HCT116 (cell line): ENCODE measurements around the gene SIN3B. TPM values are rescaled to one million over a fixed set of nuclear protein-coding genes. Genes with fewer than 3 reads are reported as not detected.

Experiments
- ATAC-seq: fragments of 200-7000 bp; cut with Tn5 transposase; 2 replicates; pipeline ENCODE4 v1.9.1; 2020; ENCODE audit warnings: mild to moderate bottlenecking, moderate library complexity
- BruUV-seq: library from RNA; stranded (reverse); fragments of 400-500 nt; replicated peaks from 2 replicates; lab custom pipeline; 2021; lab: Mats Ljungman, UMichigan
- CTCF ChIA-PET: fragments of 300-600 bp; sonication (Branson Sonifier 250); formaldehyde crosslinking; loops from one replicate; lab custom pipeline; 2021; ENCODE audit warnings: antibody characterized with exemption; lab: Charles Lee
- POLR2A ChIA-PET: fragments of 300-600, 350-600 bp; sonication (Branson Sonifier 250); formaldehyde crosslinking; loops from one replicate; lab custom pipeline; 2021; ENCODE audit warnings: antibody characterized with exemption; lab: Charles Lee
- RAD21 ChIA-PET, 2 experiments: fragments of 300-600 bp; sonication (Branson Sonifier 250); formaldehyde crosslinking; loops; one replicate each; lab custom pipeline; 2023; ENCODE audit warnings: low total read pairs in 2 of 2; ENCODE audit not compliant: uncharacterized antibody in 2 of 2, unreplicated experiment in 2 of 2, low non-redundant PET in 1 of 2; lab: Charles Lee
- DNase-seq: peaks from one replicate; pipeline ENCODE4 v3.0.0-alpha.2; 2010; ENCODE audit warnings: low read depth, low spot score
- H2AFZ ChIP-seq: fragments of 200-600 bp; shearing (Covaris generic), sonication (generic); 2 replicates; pipeline ENCODE4 v1.6.1; 2017; ENCODE audit warnings: low read depth, mixed run types, mixed read lengths, antibody characterized with exemption, low read length; ENCODE audit not compliant: poor library complexity, severe bottlenecking
- H3K27ac ChIP-seq: 2 replicates; pipeline ENCODE4 v1.5.1; 2012; ENCODE audit warnings: low read depth, low read length
- H3K27me3 ChIP-seq: fragments of 200-600 bp; sonication (generic); 2 replicates; pipeline ENCODE4 v1.6.1; 2016; ENCODE audit warnings: mixed run types, low read length, mixed read lengths; ENCODE audit not compliant: insufficient read depth
- H3K36me3 ChIP-seq, 2 experiments: fragments of 200-500 bp in 1 of 2; fragments of 200-600 bp in 1 of 2; sonication (Bioruptor generic) in 1 of 2; sonication (generic) in 1 of 2; 2 replicates each; pipeline versions ENCODE4 v1.5.1 to v1.6.1; 2014 to 2016; ENCODE audit warnings: low read length in 2 of 2, inconsistent platforms in 1 of 2, mixed read lengths in 1 of 2, mixed run types in 1 of 2; ENCODE audit not compliant: insufficient read depth in 2 of 2, control insufficient read depth in 1 of 2
- H3K4me1 ChIP-seq, 2 experiments: fragments of 200-600 bp in 1 of 2; sonication (generic) in 1 of 2; 2 replicates each; pipeline versions ENCODE4 v1.5.1 to v1.6.1; 2012 to 2017; ENCODE audit warnings: low read length in 2 of 2, inconsistent platforms in 1 of 2, mild to moderate bottlenecking in 1 of 2, mixed read lengths in 1 of 2, mixed run types in 1 of 2, moderate library complexity in 1 of 2; ENCODE audit not compliant: insufficient read depth in 2 of 2, control insufficient read depth in 1 of 2
- H3K4me2 ChIP-seq: fragments of 200-600 bp; sonication (generic); 2 replicates; pipeline ENCODE4 v1.6.1; 2017; ENCODE audit warnings: mixed run types, low read length, mixed read lengths
- H3K4me3 ChIP-seq, 2 experiments: fragments of 200-600 bp in 1 of 2; sonication (generic) in 1 of 2; replicated peaks in 1 of 2; 2 replicates each; pipeline ENCODE4 v1.5.1; 2011 to 2016; ENCODE audit warnings: low read length in 2 of 2, control low read depth in 1 of 2, low read depth in 1 of 2, mild to moderate bottlenecking in 1 of 2, mixed read lengths in 1 of 2, mixed run types in 1 of 2
- H3K79me2 ChIP-seq: fragments of 200-600 bp; sonication (generic); 2 replicates; pipeline ENCODE4 v1.6.1; 2017; ENCODE audit warnings: mild to moderate bottlenecking, mixed run types, low read length, moderate library complexity, mixed read lengths; ENCODE audit not compliant: insufficient read depth
- H3K9ac ChIP-seq: fragments of 200-600 bp; sonication (generic); 2 replicates; pipeline ENCODE4 v1.6.1; 2016; ENCODE audit warnings: low read length, mixed read lengths
- H3K9me2 ChIP-seq: fragments of 200-600 bp; sonication (generic), shearing (Covaris generic); 2 replicates; pipeline ENCODE4 v1.6.1; 2017; ENCODE audit warnings: mixed run types, mild to moderate bottlenecking, moderate library complexity; ENCODE audit not compliant: insufficient read depth
- H3K9me3 ChIP-seq, 2 experiments: fragments of 200-500 bp in 1 of 2; fragments of 200-600 bp in 1 of 2; sonication (Bioruptor generic) in 1 of 2; sonication (generic) in 1 of 2; 2 replicates each; pipeline ENCODE4 v1.6.1; 2014 to 2017; ENCODE audit warnings: low read length in 2 of 2, mixed read lengths in 2 of 2, inconsistent platforms in 1 of 2, low read depth in 1 of 2, mild to moderate bottlenecking in 1 of 2, mixed run types in 1 of 2, moderate library complexity in 1 of 2; ENCODE audit not compliant: control insufficient read depth in 1 of 2, insufficient read depth in 1 of 2
- H4K20me1 ChIP-seq: fragments of 200-600 bp; sonication (generic), shearing (Covaris generic); 2 replicates; pipeline ENCODE4 v1.6.1; 2017; ENCODE audit warnings: mixed run types, mild to moderate bottlenecking, moderate library complexity; ENCODE audit not compliant: insufficient read depth
- CBX3 ChIP-seq: IDR thresholded peaks from 2 replicates; pipeline ENCODE4 v1.6.1; 2012; ENCODE audit warnings: low read depth
- CEBPB ChIP-seq: IDR thresholded peaks from 2 replicates; pipeline ENCODE4 v1.6.1; 2012; ENCODE audit warnings: low read depth
- EGR1 ChIP-seq: IDR thresholded peaks from 2 replicates; pipeline ENCODE4 v1.6.1; 2012; ENCODE audit warnings: low read depth
- EZH2 ChIP-seq: fragments of 200-600 bp; sonication (generic); IDR thresholded peaks from 2 replicates; pipeline ENCODE4 v1.6.1; 2017; ENCODE audit warnings: antibody characterized with exemption, mixed run types
- EZH2phosphoT487 ChIP-seq: fragments of 200-600 bp; IDR thresholded peaks from 2 replicates; pipeline ENCODE4 v1.6.1; 2018; ENCODE audit warnings: antibody characterized with exemption, borderline replicate concordance
- FOSL1 ChIP-seq: IDR thresholded peaks from 2 replicates; pipeline ENCODE4 v1.6.1; 2012; ENCODE audit warnings: low read depth
- JUND ChIP-seq: IDR thresholded peaks from 2 replicates; pipeline ENCODE4 v1.6.1; 2012
- POLR2A ChIP-seq: IDR thresholded peaks from 2 replicates; pipeline ENCODE4 v1.7.0; 2011; ENCODE audit warnings: borderline replicate concordance; ENCODE audit not compliant: insufficient read depth, insufficient read length; ENCODE audit errors: extremely low read depth
- RAD21 ChIP-seq: IDR thresholded peaks from 2 replicates; pipeline ENCODE4 v1.6.1; 2012; ENCODE audit warnings: low read depth, mild to moderate bottlenecking
- SIN3A ChIP-seq: IDR thresholded peaks from 2 replicates; pipeline ENCODE4 v1.6.1; 2012; ENCODE audit warnings: low read depth
- SP1 ChIP-seq: IDR thresholded peaks from 2 replicates; pipeline ENCODE4 v1.6.1; 2012; ENCODE audit warnings: low read depth
- SRF ChIP-seq: IDR thresholded peaks from 2 replicates; pipeline ENCODE4 v1.6.1; 2012; ENCODE audit warnings: low read depth
- TCF7L2 ChIP-seq: IDR thresholded peaks from 2 replicates; pipeline ENCODE4 v1.7.0; 2011; ENCODE audit warnings: borderline replicate concordance, inconsistent platforms; ENCODE audit not compliant: insufficient read depth, insufficient read length; ENCODE audit errors: extremely low read depth
- YY1 ChIP-seq: IDR thresholded peaks from 2 replicates; pipeline ENCODE4 v1.6.1; 2011; ENCODE audit warnings: low read length, low read depth, moderate library complexity, mild to moderate bottlenecking; ENCODE audit not compliant: insufficient replicate concordance; ENCODE audit errors: extremely low read depth
- ZBTB33 ChIP-seq: IDR thresholded peaks from 2 replicates; pipeline ENCODE4 v1.6.1; 2011; ENCODE audit warnings: mild to moderate bottlenecking, low read length, moderate library complexity; ENCODE audit not compliant: insufficient replicate concordance; ENCODE audit errors: extremely low read depth
- ZFX ChIP-seq: fragments of 450-650 bp; IDR thresholded peaks from 2 replicates; pipeline ENCODE4 v1.6.1; 2017
- ZNF274 ChIP-seq: fragments of 200-500 bp; sonication (Bioruptor generic); IDR thresholded peaks from 2 replicates; pipeline ENCODE4 v1.6.1; 2014; ENCODE audit warnings: mild to moderate bottlenecking, low read depth, low read length, inconsistent platforms
- intact Hi-C: fragments of 100-400 bp; cut with micrococcal nuclease; formaldehyde crosslinking; loops from 2 replicates; pipeline ENCODE4 v1.10.0; 2022
- total RNA-seq: library from RNA; stranded (reverse); gene quantifications from one replicate; pipeline ENCODE4 v1.2.1, GENCODE V29; 2021; ENCODE audit not compliant: unreplicated experiment
- TF ChIP-seq, protein P1 (sequence below): IDR thresholded peaks from 2 replicates; pipeline ENCODE4 v1.6.1; 2012
- TF ChIP-seq, protein P2 (sequence below): IDR thresholded peaks from 2 replicates; pipeline ENCODE4 v1.6.1; 2012; ENCODE audit warnings: low read depth
- TF ChIP-seq, protein P3 (sequence below), 3 experiments: fragments of 200-600 bp in 1 of 3; sonication (generic) in 1 of 3; IDR thresholded peaks in 2 of 3; conservative IDR thresholded peaks in 1 of 3; 2 replicates each; pipeline ENCODE4 v1.5.1; 2012 to 2017; ENCODE audit warnings: low read depth in 2 of 3, low read length in 2 of 3, antibody characterized with exemption in 1 of 3, borderline replicate concordance in 1 of 3, control low read depth in 1 of 3, mild to moderate bottlenecking in 1 of 3, mixed read lengths in 1 of 3, mixed run types in 1 of 3, moderate library complexity in 1 of 3; ENCODE audit not compliant: insufficient read depth in 1 of 3

SIN3B gene
- total RNA-seq, 1 experiment from 2014 or later = 59.9 TPM

- Histone ChIP-seq H3K4me2 (no peak overlapping the region), H3K36me3 (no peaks in the 10 kb centered on the region), H2AFZ (no peak overlapping the region), H3K9me2 (no peaks in the 10 kb centered on the region), H3K27ac (no peak overlapping the region), H3K4me3 (no peak overlapping the region), H3K9ac (no peak overlapping the region), H3K27me3 (no peaks in the 10 kb centered on the region), H4K20me1 (no peaks in the 10 kb centered on the region), H3K9me3 (peaks cover 13 to 28% of the 10 kb centered on the region in 2 experiments; a peak in 3 of 4 replicates), H3K79me2 (no peaks in the 10 kb centered on the region), H3K4me1 (no peaks in the 10 kb centered on the region)
- ChIA-PET CTCF (no interaction called here), POLR2A (no interaction called here), RAD21 (interaction anchor here in 1 of 2 experiments (0.5 kb wide), 1 partner anchor 68 kb away, joined by 3 read pairs; no protein-coding TSS in a partner anchor)
- ATAC-seq (no peak), DNase-seq (no peak)
- no TSS peak for BruUV-seq
- TF ChIP-seq FOSL1 = no peak
- no peak for TF ChIP-seq ZBTB33
- no peak for TF ChIP-seq CEBPB
- TF ChIP-seq, protein P1, sequence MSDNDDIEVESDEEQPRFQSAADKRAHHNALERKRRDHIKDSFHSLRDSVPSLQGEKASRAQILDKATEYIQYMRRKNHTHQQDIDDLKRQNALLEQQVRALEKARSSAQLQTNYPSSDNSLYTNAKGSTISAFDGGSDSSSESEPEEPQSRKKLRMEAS = no peak
- TF ChIP-seq SIN3A = no peak
- no peak for TF ChIP-seq EZH2
- no peak for TF ChIP-seq ZNF274
- no peak for TF ChIP-seq SP1
- no peak for TF ChIP-seq ZFX
- no peak for TF ChIP-seq TCF7L2
- no peak for TF ChIP-seq YY1
- no peak for TF ChIP-seq SRF
- TF ChIP-seq EZH2phosphoT487 = no peak
- no peak for TF ChIP-seq RAD21
- TF ChIP-seq EGR1 = no peak
- no peak for TF ChIP-seq JUND
- TF ChIP-seq POLR2A = no peak
- TF ChIP-seq, protein P2, sequence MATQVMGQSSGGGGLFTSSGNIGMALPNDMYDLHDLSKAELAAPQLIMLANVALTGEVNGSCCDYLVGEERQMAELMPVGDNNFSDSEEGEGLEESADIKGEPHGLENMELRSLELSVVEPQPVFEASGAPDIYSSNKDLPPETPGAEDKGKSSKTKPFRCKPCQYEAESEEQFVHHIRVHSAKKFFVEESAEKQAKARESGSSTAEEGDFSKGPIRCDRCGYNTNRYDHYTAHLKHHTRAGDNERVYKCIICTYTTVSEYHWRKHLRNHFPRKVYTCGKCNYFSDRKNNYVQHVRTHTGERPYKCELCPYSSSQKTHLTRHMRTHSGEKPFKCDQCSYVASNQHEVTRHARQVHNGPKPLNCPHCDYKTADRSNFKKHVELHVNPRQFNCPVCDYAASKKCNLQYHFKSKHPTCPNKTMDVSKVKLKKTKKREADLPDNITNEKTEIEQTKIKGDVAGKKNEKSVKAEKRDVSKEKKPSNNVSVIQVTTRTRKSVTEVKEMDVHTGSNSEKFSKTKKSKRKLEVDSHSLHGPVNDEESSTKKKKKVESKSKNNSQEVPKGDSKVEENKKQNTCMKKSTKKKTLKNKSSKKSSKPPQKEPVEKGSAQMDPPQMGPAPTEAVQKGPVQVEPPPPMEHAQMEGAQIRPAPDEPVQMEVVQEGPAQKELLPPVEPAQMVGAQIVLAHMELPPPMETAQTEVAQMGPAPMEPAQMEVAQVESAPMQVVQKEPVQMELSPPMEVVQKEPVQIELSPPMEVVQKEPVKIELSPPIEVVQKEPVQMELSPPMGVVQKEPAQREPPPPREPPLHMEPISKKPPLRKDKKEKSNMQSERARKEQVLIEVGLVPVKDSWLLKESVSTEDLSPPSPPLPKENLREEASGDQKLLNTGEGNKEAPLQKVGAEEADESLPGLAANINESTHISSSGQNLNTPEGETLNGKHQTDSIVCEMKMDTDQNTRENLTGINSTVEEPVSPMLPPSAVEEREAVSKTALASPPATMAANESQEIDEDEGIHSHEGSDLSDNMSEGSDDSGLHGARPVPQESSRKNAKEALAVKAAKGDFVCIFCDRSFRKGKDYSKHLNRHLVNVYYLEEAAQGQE = no peak
- TF ChIP-seq, protein P3, sequence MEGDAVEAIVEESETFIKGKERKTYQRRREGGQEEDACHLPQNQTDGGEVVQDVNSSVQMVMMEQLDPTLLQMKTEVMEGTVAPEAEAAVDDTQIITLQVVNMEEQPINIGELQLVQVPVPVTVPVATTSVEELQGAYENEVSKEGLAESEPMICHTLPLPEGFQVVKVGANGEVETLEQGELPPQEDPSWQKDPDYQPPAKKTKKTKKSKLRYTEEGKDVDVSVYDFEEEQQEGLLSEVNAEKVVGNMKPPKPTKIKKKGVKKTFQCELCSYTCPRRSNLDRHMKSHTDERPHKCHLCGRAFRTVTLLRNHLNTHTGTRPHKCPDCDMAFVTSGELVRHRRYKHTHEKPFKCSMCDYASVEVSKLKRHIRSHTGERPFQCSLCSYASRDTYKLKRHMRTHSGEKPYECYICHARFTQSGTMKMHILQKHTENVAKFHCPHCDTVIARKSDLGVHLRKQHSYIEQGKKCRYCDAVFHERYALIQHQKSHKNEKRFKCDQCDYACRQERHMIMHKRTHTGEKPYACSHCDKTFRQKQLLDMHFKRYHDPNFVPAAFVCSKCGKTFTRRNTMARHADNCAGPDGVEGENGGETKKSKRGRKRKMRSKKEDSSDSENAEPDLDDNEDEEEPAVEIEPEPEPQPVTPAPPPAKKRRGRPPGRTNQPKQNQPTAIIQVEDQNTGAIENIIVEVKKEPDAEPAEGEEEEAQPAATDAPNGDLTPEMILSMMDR (IDR thresholded peaks at IDR 0.05 in 2 of 3, conservative IDR thresholded peaks at IDR 0.05 in 1 of 3; ENCODE audit: borderline replicate concordance in 1 of 3, insufficient read depth in 1 of 3, low read depth in 2 of 3, low read length in 2 of 3) = no peak
- TF ChIP-seq CBX3 = no peak
- intact Hi-C loops = no loop called here
These were observed 37.3 kb upstream of the SIN3B start for GRCh38 chr19:16791942-16792341.
